Keratinocyte (primary cell): ENCODE measurements around the gene ITGB1BP2. TPM values are rescaled to one million over a fixed set of nuclear protein-coding genes. Genes with fewer than 3 reads are reported as not detected.

Source experiments
- DNase-seq: peaks from one replicate; pipeline ENCODE4 v3.0.0-alpha.2; 2011; ENCODE audit warnings: low read depth, missing footprints, low spot score
- FAIRE-seq: peaks from 2 replicates; lab custom pipeline; 2011; peaks lifted over from hg19 to GRCh38; lab: Jason Lieb, UNC
- H2AFZ ChIP-seq: 2 replicates; pipeline ENCODE4 v1.6.0; 2012; ENCODE audit warnings: low read length, control low read depth, inconsistent platforms; ENCODE audit not compliant: control insufficient read depth
- H3K27ac ChIP-seq: 2 replicates; pipeline ENCODE4 v1.5.1; 2011; ENCODE audit warnings: low read length; ENCODE audit not compliant: control insufficient read depth, insufficient read depth
- H3K27me3 ChIP-seq: 3 replicates; pipeline ENCODE4 v1.6.0; 2011; ENCODE audit warnings: low read length; ENCODE audit not compliant: control insufficient read depth, insufficient read depth; ENCODE audit errors: extremely low read depth
- H3K36me3 ChIP-seq, 2 experiments: 2 replicates in 1 of 2; 3 replicates in 1 of 2; pipeline ENCODE4 v1.5.1; 2011; ENCODE audit warnings: low read length in 2 of 2, mild to moderate bottlenecking in 1 of 2; ENCODE audit not compliant: control insufficient read depth in 2 of 2, insufficient read depth in 2 of 2; ENCODE audit errors: extremely low read depth in 1 of 2
- H3K4me1 ChIP-seq: 3 replicates; pipeline ENCODE4 v1.5.1; 2011; ENCODE audit warnings: low read length; ENCODE audit not compliant: control insufficient read depth, insufficient read depth; ENCODE audit errors: extremely low read depth
- H3K4me2 ChIP-seq: 3 replicates; pipeline ENCODE4 v1.6.0; 2011; ENCODE audit warnings: low read depth, low read length; ENCODE audit not compliant: control insufficient read depth, insufficient read depth; ENCODE audit errors: extremely low read depth
- H3K4me3 ChIP-seq, 3 experiments: fragments of 200-600 bp in 1 of 3; sonication (generic) in 1 of 3; 2 replicates in 2 of 3; 3 replicates in 1 of 3; pipeline ENCODE4 v1.5.1; 2011 to 2016; ENCODE audit warnings: low read length in 3 of 3, mild to moderate bottlenecking in 3 of 3, control low read depth in 2 of 3, inconsistent platforms in 1 of 3, low read depth in 1 of 3, mixed read lengths in 1 of 3, mixed run types in 1 of 3, moderate library complexity in 1 of 3; ENCODE audit not compliant: control insufficient read depth in 2 of 3, insufficient read depth in 2 of 3; ENCODE audit errors: extremely low read depth in 1 of 3
- H3K79me2 ChIP-seq: 2 replicates; pipeline ENCODE4 v1.6.0; 2012; ENCODE audit warnings: low read length; ENCODE audit not compliant: control insufficient read depth, insufficient read depth
- H3K9ac ChIP-seq: 3 replicates; pipeline ENCODE4 v1.6.0; 2011; ENCODE audit warnings: low read length; ENCODE audit not compliant: control insufficient read depth, insufficient read depth; ENCODE audit errors: extremely low read depth
- H3K9me1 ChIP-seq: 3 replicates; pipeline ENCODE4 v1.6.0; 2011; ENCODE audit warnings: low read length; ENCODE audit not compliant: control insufficient read depth, insufficient read depth; ENCODE audit errors: extremely low read depth
- H3K9me3 ChIP-seq: 2 replicates; pipeline ENCODE4 v1.5.1; 2012; ENCODE audit warnings: low read depth, low read length; ENCODE audit not compliant: control insufficient read depth
- H4K20me1 ChIP-seq: 3 replicates; pipeline ENCODE4 v1.6.0; 2011; ENCODE audit warnings: low read length; ENCODE audit not compliant: control insufficient read depth, insufficient read depth; ENCODE audit errors: extremely low read depth
- EZH2 ChIP-seq: IDR thresholded peaks from one replicate; pipeline ENCODE4 v1.6.1; 2012; ENCODE audit warnings: inconsistent platforms, mild to moderate bottlenecking, low read length, moderate library complexity
- dilution Hi-C: fragments of 300-500 bp; cut with MboI; formaldehyde crosslinking; loops from one replicate; pipeline ENCODE4 v1.7.0; 2020; ENCODE audit warnings: low sequenced_read_pairs; ENCODE audit not compliant: extremely low pct_ligation_motif_present
- polyA minus RNA-seq, 3 experiments: library from RNA; depleted of rRNA, polyadenylated mRNA; stranded (reverse); fragments of >200 nt; gene quantifications; 1 replicate in 1 of 3; 2 replicates in 1 of 3; 3 replicates in 1 of 3; pipeline ENCODE4 v1.2.3, GENCODE V29; 2011
- polyA plus RNA-seq, 5 experiments: library from polyadenylated mRNA; depleted of rRNA in 3 of 5; stranded (reverse) in 3 of 5; stranded (forward) in 1 of 5; unstranded in 1 of 5; fragments of >200 nt; gene quantifications; 1 replicate in 1 of 5; 2 replicates in 3 of 5; 3 replicates in 1 of 5; pipeline versions ENCODE4 v1.2.1 to v1.2.3, GENCODE V29; 2011 to 2012; ENCODE audit warnings: missing spikeins in 2 of 5, low read depth in 1 of 5, low replicate concordance in 1 of 5
- TF ChIP-seq, protein P1 (sequence below), 3 experiments: IDR thresholded peaks in 1 of 3; conservative IDR thresholded peaks in 1 of 3; optimal IDR thresholded peaks in 1 of 3; 2 replicates in 2 of 3; 3 replicates in 1 of 3; pipeline versions ENCODE3 to v1.5.1; 2011; ENCODE audit warnings: low read length in 3 of 3, mild to moderate bottlenecking in 3 of 3, moderate library complexity in 2 of 3, control low read depth in 1 of 3, inconsistent platforms in 1 of 3; ENCODE audit not compliant: insufficient read depth in 2 of 3; ENCODE audit errors: extremely low read depth in 1 of 3

The ITGB1BP2 gene
- 0.42 to 1.0 TPM (median 0.44 TPM) in 3 replicates for polyA plus RNA-seq
- 0.34 TPM for polyA plus RNA-seq (2011; ENCODE audit: low read depth)
- 0.05 TPM in 1 of 2 replicates, not detected in the other for polyA plus RNA-seq (2011; cell fraction: cytosol; rRNA removed)
- polyA plus RNA-seq (2011; cell fraction: nucleus; rRNA removed) = 2.1 and 2.7 TPM in 2 replicates
- 0.38 and 0.63 TPM in 2 replicates for polyA plus RNA-seq (2012; ENCODE audit: low replicate concordance)
- 0.77 to 1.5 TPM (median 1.3 TPM) in 3 replicates for polyA minus RNA-seq
- polyA minus RNA-seq (2011; cell fraction: cytosol; rRNA and poly(A)+ RNA removed) = not detected
- polyA minus RNA-seq (2011; cell fraction: nucleus; rRNA and poly(A)+ RNA removed) = 1.4 and 2.0 TPM in 2 replicates

DNA sequence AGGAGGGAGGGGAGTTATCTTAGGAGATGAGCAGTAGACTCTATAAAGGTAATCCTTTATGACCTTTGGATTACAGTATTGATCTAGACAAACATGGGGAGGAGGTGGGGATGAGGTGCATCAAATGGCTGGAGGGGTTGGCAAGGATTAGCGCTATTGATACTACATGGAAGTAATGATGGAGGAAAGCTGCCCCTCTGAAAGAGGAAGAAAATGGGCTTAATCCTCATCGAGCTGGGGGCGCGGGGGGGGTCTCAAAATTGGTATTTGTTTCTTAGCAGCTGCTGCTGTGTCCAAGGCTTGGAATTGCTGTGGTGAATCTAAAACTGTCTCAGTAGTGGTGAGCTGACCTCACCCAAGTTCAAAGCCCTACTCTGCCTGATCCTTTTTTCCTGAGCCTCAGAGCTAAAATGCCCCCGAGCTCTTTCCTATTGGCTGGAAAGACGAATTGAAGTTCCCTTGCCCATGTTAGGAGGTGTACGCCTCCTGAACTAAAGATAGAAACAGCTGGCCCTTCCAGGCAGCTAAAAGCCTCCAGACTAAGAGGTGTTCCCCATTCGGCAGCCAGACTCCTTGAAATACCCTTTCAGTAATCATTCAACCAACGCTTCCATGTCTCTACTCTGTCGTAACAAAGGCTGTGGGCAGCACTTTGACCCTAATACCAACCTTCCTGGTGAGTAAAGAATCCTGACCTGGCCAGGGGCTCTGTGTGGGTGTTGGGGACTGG, at the start of gene ITGB1BP2:
Gene ITGB1BP2 (plus strand): TSS at position 556 of the 730 bp plus-strand sequence. CDS start 57 bp downstream, at position 613.
- H3K9ac ChIP-seq = no peak within 1 kb of the TSS
- DNase-seq (no peak), FAIRE-seq (no peak)
- TF ChIP-seq EZH2 = no peak
- TF ChIP-seq, protein P1, sequence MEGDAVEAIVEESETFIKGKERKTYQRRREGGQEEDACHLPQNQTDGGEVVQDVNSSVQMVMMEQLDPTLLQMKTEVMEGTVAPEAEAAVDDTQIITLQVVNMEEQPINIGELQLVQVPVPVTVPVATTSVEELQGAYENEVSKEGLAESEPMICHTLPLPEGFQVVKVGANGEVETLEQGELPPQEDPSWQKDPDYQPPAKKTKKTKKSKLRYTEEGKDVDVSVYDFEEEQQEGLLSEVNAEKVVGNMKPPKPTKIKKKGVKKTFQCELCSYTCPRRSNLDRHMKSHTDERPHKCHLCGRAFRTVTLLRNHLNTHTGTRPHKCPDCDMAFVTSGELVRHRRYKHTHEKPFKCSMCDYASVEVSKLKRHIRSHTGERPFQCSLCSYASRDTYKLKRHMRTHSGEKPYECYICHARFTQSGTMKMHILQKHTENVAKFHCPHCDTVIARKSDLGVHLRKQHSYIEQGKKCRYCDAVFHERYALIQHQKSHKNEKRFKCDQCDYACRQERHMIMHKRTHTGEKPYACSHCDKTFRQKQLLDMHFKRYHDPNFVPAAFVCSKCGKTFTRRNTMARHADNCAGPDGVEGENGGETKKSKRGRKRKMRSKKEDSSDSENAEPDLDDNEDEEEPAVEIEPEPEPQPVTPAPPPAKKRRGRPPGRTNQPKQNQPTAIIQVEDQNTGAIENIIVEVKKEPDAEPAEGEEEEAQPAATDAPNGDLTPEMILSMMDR (optimal IDR thresholded peaks at IDR 0.05 in 1 of 3, IDR thresholded peaks at IDR 0.05 in 1 of 3, conservative IDR thresholded peaks at IDR 0.05 in 1 of 3; ENCODE audit: extremely low read depth in 1 of 3, insufficient read depth in 2 of 3, low read length in 3 of 3) = no peak
- no peaks in the 10 kb centered on the region for H3K9me1 ChIP-seq
- H4K20me1 ChIP-seq = no peaks in the 10 kb centered on the region
- H3K4me3 ChIP-seq = no peak within 1 kb of the TSS
- H3K27me3 ChIP-seq = no peaks in the 10 kb centered on the region
- H3K36me3 ChIP-seq = peaks cover 3 to 7% of the 10 kb centered on the region in 2 experiments
- H3K9me3 ChIP-seq = no peaks in the 10 kb centered on the region
- H3K27ac ChIP-seq = no peak within 1 kb of the TSS
- H2AFZ ChIP-seq = no peak within 1 kb of the TSS
- H3K79me2 ChIP-seq = no peaks in the 10 kb centered on the region
- no peak within 1 kb of the TSS for H3K4me2 ChIP-seq
- peaks cover 2% of the 10 kb centered on the region for H3K4me1 ChIP-seq
- dilution Hi-C loops = no loop called here

DNA sequence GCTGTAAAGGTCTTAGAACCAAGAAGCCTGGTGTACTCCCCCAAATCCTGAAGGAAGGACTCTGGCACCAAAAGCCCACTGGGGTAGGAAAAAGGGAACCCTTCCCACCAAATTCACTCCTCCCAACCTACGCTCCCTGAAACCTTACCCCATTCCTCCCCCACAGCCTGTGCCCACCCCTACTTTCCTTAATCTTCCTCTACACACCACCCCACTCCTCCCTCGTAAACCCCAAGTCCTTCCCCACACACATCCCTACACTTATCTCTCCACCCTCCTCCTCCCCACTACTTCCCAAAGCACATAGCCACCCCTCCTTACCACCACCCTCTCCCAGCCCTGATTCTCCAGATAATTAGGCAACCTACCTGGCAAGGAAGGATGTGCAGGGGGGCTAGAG, 49.3 kb upstream of the ITGB1BP2 start:
- dilution Hi-C loops = no loop called here
- H3K4me3 ChIP-seq = no peak overlapping the region
- peaks cover 2% of the 10 kb centered on the region for H3K4me1 ChIP-seq
- no peak overlapping the region for H3K27ac ChIP-seq
- TF ChIP-seq, protein P1 (optimal IDR thresholded peaks at IDR 0.05 in 1 of 3, IDR thresholded peaks at IDR 0.05 in 1 of 3, conservative IDR thresholded peaks at IDR 0.05 in 1 of 3; ENCODE audit: extremely low read depth in 1 of 3, insufficient read depth in 2 of 3, low read length in 3 of 3) = no peak
- H3K9me3 ChIP-seq = no peaks in the 10 kb centered on the region
- H3K27me3 ChIP-seq = no peaks in the 10 kb centered on the region
- H3K36me3 ChIP-seq = peaks cover 0 to 2% of the 10 kb centered on the region in 2 experiments
- no peaks in the 10 kb centered on the region for H3K9me1 ChIP-seq
- FAIRE-seq = no peak
- DNase-seq = no peak
- H3K79me2 ChIP-seq = peaks cover 3% of the 10 kb centered on the region
- H3K4me2 ChIP-seq = no peak overlapping the region
- H2AFZ ChIP-seq = no peak overlapping the region
- H3K9ac ChIP-seq = no peak overlapping the region
- no peaks in the 10 kb centered on the region for H4K20me1 ChIP-seq
